Measurements from ENCODE around the gene CHIT1. TPM values are rescaled to one million over a fixed set of nuclear protein-coding genes. Genes with fewer than 3 reads are reported as not detected.

The CHIT1 gene
- total RNA-seq, 1 donor = under 0.01 TPM

GRCh38 chr1:203178821-203179666 is 50.4 kb downstream of the CHIT1 start:
- H3K4me2 ChIP-seq (ENCODE audit: insufficient read depth, low read length) = no peak overlapping the region
- H2AFZ ChIP-seq (ENCODE audit: low read length) = no peak overlapping the region
- no peak overlapping the region for H3K27ac ChIP-seq (ENCODE audit: low read depth, low read length)
- no peaks in the 10 kb centered on the region for H3K27me3 ChIP-seq (ENCODE audit: insufficient read depth, low read length)
- TF ChIP-seq CTCF (IDR thresholded peaks at IDR 0.05; ENCODE audit: extremely low read depth, low read depth, low read length) = no peak
- no peaks in the 10 kb centered on the region for H3K36me3 ChIP-seq (ENCODE audit: insufficient read depth, low read length)
- H3K79me2 ChIP-seq (ENCODE audit: insufficient read depth, low read length) = no peaks in the 10 kb centered on the region
- H3K4me3 ChIP-seq (ENCODE audit: insufficient read depth, low read length) = no peak overlapping the region
- DNase-seq (ENCODE audit: insufficient read length, low spot score, missing footprints) = peak; percentile 35
- no peaks in the 10 kb centered on the region for H3K9me3 ChIP-seq (ENCODE audit: low read depth, low read length)
- H4K20me1 ChIP-seq (ENCODE audit: insufficient read depth, low read length) = no peaks in the 10 kb centered on the region
- H3K4me1 ChIP-seq (ENCODE audit: insufficient read depth, low read length) = peaks cover 36% of the 10 kb centered on the region

DNA sequence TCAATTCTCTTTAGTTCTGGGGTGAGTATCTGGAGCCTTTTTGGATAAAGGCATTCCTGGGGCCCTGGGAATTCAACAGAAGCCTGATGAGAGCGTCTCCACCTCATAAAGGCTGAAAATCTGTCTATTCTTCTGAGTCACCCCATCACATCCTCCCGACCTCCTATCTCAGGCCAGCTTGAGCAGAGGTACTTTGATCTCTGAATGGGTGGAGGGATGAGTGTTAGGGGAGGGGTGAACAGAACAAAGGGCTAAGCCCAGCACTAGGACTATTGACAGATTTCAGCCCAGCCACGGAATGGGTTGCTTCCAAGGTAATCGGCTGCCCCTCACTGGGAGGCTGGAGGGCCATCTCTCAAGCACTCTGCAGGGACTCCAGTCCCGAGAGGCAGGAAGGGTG is 51.4 kb downstream of the CHIT1 start:
- Histone ChIP-seq H3K27ac (ENCODE audit: low read depth, low read length) (peak overlapping the region; percentile 82), H3K36me3 (ENCODE audit: insufficient read depth, low read length) (no peaks in the 10 kb centered on the region), H3K4me3 (ENCODE audit: insufficient read depth, low read length) (no peak overlapping the region), H2AFZ (ENCODE audit: low read length) (peak overlapping the region; percentile 42), H3K4me1 (ENCODE audit: insufficient read depth, low read length) (peaks cover 36% of the 10 kb centered on the region), H3K9me3 (ENCODE audit: low read depth, low read length) (no peaks in the 10 kb centered on the region), H3K27me3 (ENCODE audit: insufficient read depth, low read length) (no peaks in the 10 kb centered on the region), H3K79me2 (ENCODE audit: insufficient read depth, low read length) (no peaks in the 10 kb centered on the region), H4K20me1 (ENCODE audit: insufficient read depth, low read length) (no peaks in the 10 kb centered on the region), H3K4me2 (ENCODE audit: insufficient read depth, low read length) (peak overlapping the region; percentile 58)
- no peak for TF ChIP-seq CTCF (IDR thresholded peaks at IDR 0.05; ENCODE audit: extremely low read depth, low read depth, low read length)
- DNase-seq (ENCODE audit: insufficient read length, low spot score, missing footprints) = peak; percentile 82

- H3K4me3 ChIP-seq (ENCODE audit: insufficient read depth, low read length) = peak overlapping the region; percentile 28
- no peaks in the 10 kb centered on the region for H4K20me1 ChIP-seq (ENCODE audit: insufficient read depth, low read length)
- no peaks in the 10 kb centered on the region for H3K36me3 ChIP-seq (ENCODE audit: insufficient read depth, low read length)
- peak; percentile 96 for DNase-seq (ENCODE audit: insufficient read length, low spot score, missing footprints)
- H2AFZ ChIP-seq (ENCODE audit: low read length) = peak overlapping the region; percentile 42
- no peaks in the 10 kb centered on the region for H3K27me3 ChIP-seq (ENCODE audit: insufficient read depth, low read length)
- H3K4me2 ChIP-seq (ENCODE audit: insufficient read depth, low read length) = peak overlapping the region; percentile 58
- peak overlapping the region; percentile 82 for H3K27ac ChIP-seq (ENCODE audit: low read depth, low read length)
- H3K79me2 ChIP-seq (ENCODE audit: insufficient read depth, low read length) = no peaks in the 10 kb centered on the region
- peaks cover 36% of the 10 kb centered on the region for H3K4me1 ChIP-seq (ENCODE audit: insufficient read depth, low read length)
- no peak for TF ChIP-seq CTCF (IDR thresholded peaks at IDR 0.05; ENCODE audit: extremely low read depth, low read depth, low read length)
- no peaks in the 10 kb centered on the region for H3K9me3 ChIP-seq (ENCODE audit: low read depth, low read length)
Measured at GRCh38 chr1:203177470-203178039, 51.9 kb downstream of the CHIT1 start.

DNA sequence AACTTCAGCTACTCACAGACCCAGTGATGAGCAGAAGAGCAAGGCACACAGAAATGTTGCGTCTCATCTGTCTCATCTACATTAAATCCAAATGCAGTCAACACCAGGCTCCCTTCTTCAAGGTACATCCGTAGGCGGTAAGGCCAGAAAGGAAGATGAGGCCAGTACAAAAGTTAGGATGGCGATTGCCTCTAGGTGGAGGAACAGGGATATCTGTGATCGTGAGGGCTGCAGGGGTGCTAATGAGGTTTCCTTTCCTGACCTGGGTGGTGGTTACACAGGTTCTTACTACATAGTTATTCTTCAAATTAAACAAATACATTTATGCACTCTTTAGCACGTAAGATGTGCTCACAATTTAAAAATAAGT is 52.5 kb downstream of the CHIT1 start:
- Histone ChIP-seq H3K4me3 (ENCODE audit: insufficient read depth, low read length) (peak overlapping the region; percentile 28), H3K79me2 (ENCODE audit: insufficient read depth, low read length) (no peaks in the 10 kb centered on the region), H4K20me1 (ENCODE audit: insufficient read depth, low read length) (no peaks in the 10 kb centered on the region), H3K36me3 (ENCODE audit: insufficient read depth, low read length) (no peaks in the 10 kb centered on the region), H2AFZ (ENCODE audit: low read length) (peak overlapping the region; percentile 2), H3K4me1 (ENCODE audit: insufficient read depth, low read length) (peaks cover 36% of the 10 kb centered on the region), H3K27me3 (ENCODE audit: insufficient read depth, low read length) (no peaks in the 10 kb centered on the region), H3K27ac (ENCODE audit: low read depth, low read length) (peak overlapping the region; percentile 82), H3K9me3 (ENCODE audit: low read depth, low read length) (no peaks in the 10 kb centered on the region), H3K4me2 (ENCODE audit: insufficient read depth, low read length) (peak overlapping the region; percentile 58)
- peak; percentile 89 for DNase-seq (ENCODE audit: insufficient read length, low spot score, missing footprints)
- TF ChIP-seq CTCF (IDR thresholded peaks at IDR 0.05; ENCODE audit: extremely low read depth, low read depth, low read length) = no peak

All from osteoblast (primary cell).